C4-2B (cell line): ENCODE measurements around the gene NCAM2.

Experiments used
- CTCF ChIP-seq: fragments of 450-650 bp; conservative IDR thresholded peaks from 2 replicates; pipeline ENCODE4 v1.5.1; 2017; ENCODE audit warnings: mild to moderate bottlenecking
- ZFX ChIP-seq: fragments of 450-650 bp; IDR thresholded peaks from 2 replicates; pipeline ENCODE4 v1.6.1; 2017

- TF ChIP-seq CTCF: no peak
- no peak for TF ChIP-seq ZFX
These were observed 66.1 kb downstream of the NCAM2 start for GRCh38 chr21:21064353-21064752.
